Measurements from ENCODE around the gene RAB11A.

The RAB11A gene

GRCh38 chr15:65834603-65835282 is 34.5 kb upstream of the RAB11A start:
- H3K4me1 ChIP-seq (ENCODE audit: low read length): peaks cover 32% of the 10 kb centered on the region
- H3K9me3 ChIP-seq (ENCODE audit: insufficient read depth, low read length): no peaks in the 10 kb centered on the region
- TF ChIP-seq CTCF (IDR thresholded peaks at IDR 0.05; ENCODE audit: low read depth, low read length): no peak
- TF ChIP-seq EZH2phosphoT487 (IDR thresholded peaks at IDR 0.05; ENCODE audit: low read depth): no peak
- H3K9ac ChIP-seq (ENCODE audit: low read length): no peak overlapping the region
- H3K27ac ChIP-seq (ENCODE audit: low read length): no peak overlapping the region
- H3K36me3 ChIP-seq (replicated peaks; ENCODE audit: low read depth, low read length): no peaks in the 10 kb centered on the region
- no peaks in the 10 kb centered on the region for H3K79me2 ChIP-seq (ENCODE audit: low read length)
- no peaks in the 10 kb centered on the region for H3K27me3 ChIP-seq (ENCODE audit: low read depth, low read length)
- no peak overlapping the region for H3K4me2 ChIP-seq (ENCODE audit: low read length)
- H4K20me1 ChIP-seq (ENCODE audit: insufficient read depth, low read length): no peaks in the 10 kb centered on the region
- no peak overlapping the region for H2AFZ ChIP-seq (ENCODE audit: low read depth, low read length)
- no peak overlapping the region for H3K4me3 ChIP-seq (ENCODE audit: low read length)

- Histone ChIP-seq H2AFZ (ENCODE audit: low read depth, low read length) (no peak overlapping the region), H4K20me1 (ENCODE audit: insufficient read depth, low read length) (no peaks in the 10 kb centered on the region), H3K9me3 (ENCODE audit: insufficient read depth, low read length) (no peaks in the 10 kb centered on the region), H3K4me1 (ENCODE audit: low read length) (peaks cover 32% of the 10 kb centered on the region), H3K36me3 (replicated peaks; ENCODE audit: low read depth, low read length) (no peaks in the 10 kb centered on the region), H3K4me2 (ENCODE audit: low read length) (no peak overlapping the region), H3K4me3 (ENCODE audit: low read length) (no peak overlapping the region), H3K27ac (ENCODE audit: low read length) (no peak overlapping the region), H3K9ac (ENCODE audit: low read length) (no peak overlapping the region), H3K79me2 (ENCODE audit: low read length) (no peaks in the 10 kb centered on the region), H3K27me3 (ENCODE audit: low read depth, low read length) (no peaks in the 10 kb centered on the region)
- TF ChIP-seq CTCF (IDR thresholded peaks at IDR 0.05; ENCODE audit: low read depth, low read length) (no peak), EZH2phosphoT487 (IDR thresholded peaks at IDR 0.05; ENCODE audit: low read depth) (no peak)
Observed at GRCh38 chr15:65835447-65835846, 33.8 kb upstream of the RAB11A start.

GRCh38 chr15:65836665-65837064 is 32.6 kb upstream of the RAB11A start:
- Histone ChIP-seq H3K9me3 (ENCODE audit: insufficient read depth, low read length) (no peaks in the 10 kb centered on the region), H3K36me3 (replicated peaks; ENCODE audit: low read depth, low read length) (no peaks in the 10 kb centered on the region), H3K4me1 (ENCODE audit: low read length) (peaks cover 32% of the 10 kb centered on the region), H3K79me2 (ENCODE audit: low read length) (no peaks in the 10 kb centered on the region), H3K4me2 (ENCODE audit: low read length) (no peak overlapping the region), H4K20me1 (ENCODE audit: insufficient read depth, low read length) (no peaks in the 10 kb centered on the region), H3K4me3 (ENCODE audit: low read length) (no peak overlapping the region), H3K27ac (ENCODE audit: low read length) (no peak overlapping the region), H3K9ac (ENCODE audit: low read length) (no peak overlapping the region), H3K27me3 (ENCODE audit: low read depth, low read length) (peaks cover 3% of the 10 kb centered on the region; the same call in 1 of the 2 replicates), H2AFZ (ENCODE audit: low read depth, low read length) (no peak overlapping the region)
- TF ChIP-seq CTCF (IDR thresholded peaks at IDR 0.05; ENCODE audit: low read depth, low read length) (peak; percentile 51), EZH2phosphoT487 (IDR thresholded peaks at IDR 0.05; ENCODE audit: low read depth) (no peak)

- H3K36me3 ChIP-seq (replicated peaks; ENCODE audit: low read depth, low read length): no peaks in the 10 kb centered on the region
- peak overlapping the region; percentile 22; the same call in 1 of the 2 replicates for H3K27ac ChIP-seq (ENCODE audit: low read length)
- H3K9me3 ChIP-seq (ENCODE audit: insufficient read depth, low read length): no peaks in the 10 kb centered on the region
- H3K27me3 ChIP-seq (ENCODE audit: low read depth, low read length): peaks cover 3% of the 10 kb centered on the region; the same call in 1 of the 2 replicates
- H3K79me2 ChIP-seq (ENCODE audit: low read length): no peaks in the 10 kb centered on the region
- no peaks in the 10 kb centered on the region for H4K20me1 ChIP-seq (ENCODE audit: insufficient read depth, low read length)
- peak overlapping the region; percentile 36; the same call in 1 of the 2 replicates for H2AFZ ChIP-seq (ENCODE audit: low read depth, low read length)
- TF ChIP-seq CTCF (IDR thresholded peaks at IDR 0.05; ENCODE audit: low read depth, low read length) (no peak), EZH2phosphoT487 (IDR thresholded peaks at IDR 0.05; ENCODE audit: low read depth) (no peak)
- H3K4me2 ChIP-seq (ENCODE audit: low read length): peak overlapping the region; percentile 44
- H3K4me1 ChIP-seq (ENCODE audit: low read length): peaks cover 28% of the 10 kb centered on the region
- H3K4me3 ChIP-seq (ENCODE audit: low read length): no peak overlapping the region
- H3K9ac ChIP-seq (ENCODE audit: low read length): no peak overlapping the region
Observed at GRCh38 chr15:65837301-65838294, 31.7 kb upstream of the RAB11A start.
